PC-3 (cell line): Measurements from ENCODE around the gene LYRM1.

Source experiments
- CTCF ChIP-seq: fragments of 300-600 bp; sonication (generic); conservative IDR thresholded peaks from 2 replicates; pipeline ENCODE4 v1.5.1; 2017; ENCODE audit warnings: antibody characterized with exemption, low read depth, mild to moderate bottlenecking, low read length
- EZH2phosphoT487 ChIP-seq: fragments of 300-600 bp; sonication (generic); IDR thresholded peaks from 2 replicates; pipeline ENCODE4 v1.6.1; 2018; ENCODE audit warnings: mild to moderate bottlenecking, antibody characterized with exemption, low read length, borderline replicate concordance

GRCh38 chr16:20971401-20971800 lies 70.8 kb downstream of the LYRM1 start:
- TF ChIP-seq EZH2phosphoT487 (no peak), CTCF (no peak)
